ENCODE measurements around the gene THADA.

- TF ChIP-seq CTCF (IDR thresholded peaks at IDR 0.05; ENCODE audit: poor library complexity) = no peak
- TF ChIP-seq EZH2 (IDR thresholded peaks at IDR 0.05; ENCODE audit: borderline replicate concordance) = no peak
Observed at GRCh38 chr2:43212931-43213330, 382.9 kb downstream of the THADA start.

Data from hepatocyte (in vitro differentiated cells).